PC-3 (cell line): Measurements from ENCODE around the gene IGF1. TPM values are rescaled to one million over a fixed set of nuclear protein-coding genes. Genes with fewer than 3 reads are reported as not detected.

Experiments
- ATAC-seq: fragments of 200-7000 bp; cut with Tn5 transposase; 2 replicates; pipeline ENCODE4 v1.9.1; 2020; ENCODE audit warnings: mild to moderate bottlenecking, moderate library complexity
- BruUV-seq: library from RNA; stranded (reverse); fragments of 400-500 nt; replicated peaks from 2 replicates; lab custom pipeline; 2021; lab: Mats Ljungman, UMichigan
- CTCF ChIA-PET: fragments of 300-600 bp; sonication (Branson Sonifier 250); formaldehyde crosslinking; loops from one replicate; lab custom pipeline; 2022; ENCODE audit warnings: antibody characterized with exemption; lab: Charles Lee
- POLR2A ChIA-PET: fragments of 300-600 bp; sonication (Branson Sonifier 250); formaldehyde crosslinking; loops from one replicate; lab custom pipeline; 2022; ENCODE audit warnings: antibody characterized with exemption; ENCODE audit not compliant: unreplicated experiment; lab: Charles Lee
- DNase-seq: peaks from one replicate; pipeline ENCODE4 v3.0.0-alpha.2; 2015
- H2AFZ ChIP-seq: fragments of 300-600 bp; sonication (generic); 2 replicates; pipeline ENCODE4 v1.6.0; 2016; ENCODE audit warnings: antibody characterized with exemption, low read length
- H3F3A ChIP-seq: fragments of 300-600 bp; sonication (generic); one replicate; pipeline ENCODE4 v1.6.0; 2017; ENCODE audit warnings: antibody characterized with exemption, low read length, control low read depth, mild to moderate bottlenecking; ENCODE audit not compliant: unreplicated experiment
- H3K27ac ChIP-seq: fragments of 300-600 bp; sonication (generic); 2 replicates; pipeline ENCODE4 v1.5.1; 2016; ENCODE audit warnings: mild to moderate bottlenecking, low read length
- H3K27me3 ChIP-seq: fragments of 300-600 bp; sonication (generic); 2 replicates; pipeline ENCODE4 v1.6.1; 2016; ENCODE audit warnings: low read length, mixed read lengths
- H3K36me3 ChIP-seq: fragments of 300-600 bp; sonication (generic); 2 replicates; pipeline ENCODE4 v1.6.1; 2016; ENCODE audit warnings: low read depth, mixed run types, low read length, mixed read lengths
- H3K4me1 ChIP-seq: fragments of 300-600 bp; sonication (generic); 2 replicates; pipeline ENCODE4 v1.5.1; 2016; ENCODE audit warnings: low read length; ENCODE audit not compliant: insufficient read depth
- H3K4me2 ChIP-seq: fragments of 300-600 bp; sonication (generic); 2 replicates; pipeline ENCODE4 v1.6.0; 2016; ENCODE audit warnings: low read length
- H3K4me3 ChIP-seq: fragments of 300-600 bp; sonication (generic); 2 replicates; pipeline ENCODE4 v1.5.1; 2016; ENCODE audit warnings: mild to moderate bottlenecking, low read length, mixed read lengths
- H3K79me2 ChIP-seq: fragments of 300-600 bp; sonication (generic); 2 replicates; pipeline ENCODE4 v1.6.1; 2017; ENCODE audit warnings: low read length, mixed read lengths
- H3K9ac ChIP-seq: fragments of 300-600 bp; sonication (generic); 2 replicates; pipeline ENCODE4 v1.6.0; 2016; ENCODE audit warnings: mild to moderate bottlenecking, low read length
- H3K9me2 ChIP-seq: fragments of 300-600 bp; sonication (generic); replicated peaks from 2 replicates; pipeline ENCODE4 v1.6.1; 2016; ENCODE audit warnings: mixed run types, low read length, mixed read lengths
- H3K9me3 ChIP-seq: fragments of 300-600 bp; sonication (generic); 2 replicates; pipeline ENCODE4 v1.6.1; 2016; ENCODE audit warnings: low read length, mixed read lengths
- H4K20me1 ChIP-seq: fragments of 300-600 bp; sonication (generic); 2 replicates; pipeline ENCODE4 v1.6.1; 2016; ENCODE audit warnings: low read length, mixed read lengths
- CTCF ChIP-seq: fragments of 300-600 bp; sonication (generic); conservative IDR thresholded peaks from 2 replicates; pipeline ENCODE4 v1.5.1; 2017; ENCODE audit warnings: antibody characterized with exemption, low read depth, mild to moderate bottlenecking, low read length
- EZH2 ChIP-seq: fragments of 300-600 bp; sonication (generic); IDR thresholded peaks from one replicate; pipeline ENCODE4 v1.6.1; 2017; ENCODE audit warnings: antibody characterized with exemption, mild to moderate bottlenecking, low read length; ENCODE audit not compliant: unreplicated experiment
- EZH2phosphoT487 ChIP-seq: fragments of 300-600 bp; sonication (generic); IDR thresholded peaks from 2 replicates; pipeline ENCODE4 v1.6.1; 2018; ENCODE audit warnings: mild to moderate bottlenecking, antibody characterized with exemption, low read length, borderline replicate concordance
- intact Hi-C: fragments of 100-400 bp; cut with micrococcal nuclease; formaldehyde crosslinking; loops from 2 replicates; pipeline ENCODE4 v1.9.0; 2023
- total RNA-seq: library from RNA; depleted of rRNA; stranded (reverse); fragments of >200 nt; gene quantifications from 2 replicates; pipeline ENCODE4 v1.2.3, GENCODE V29; 2014

Gene IGF1
- total RNA-seq, 1 experiment from 2014 or later: not detected

GRCh38 chr12:102496591-102496990 lies 16.2 kb upstream of the IGF1 start:
- Histone ChIP-seq H3K27me3 (peaks cover 1% of the 10 kb centered on the region; the same call in 1 of the 2 replicates), H3K79me2 (no peaks in the 10 kb centered on the region), H3K4me2 (no peak overlapping the region), H3K36me3 (no peaks in the 10 kb centered on the region), H4K20me1 (no peaks in the 10 kb centered on the region), H3K9ac (no peak overlapping the region), H3K4me1 (no peaks in the 10 kb centered on the region), H3K9me2 (no peaks in the 10 kb centered on the region), H3K9me3 (no peaks in the 10 kb centered on the region), H3F3A (no peaks in the 10 kb centered on the region), H2AFZ (no peak overlapping the region), H3K4me3 (no peak overlapping the region), H3K27ac (no peak overlapping the region)
- no peak for TF ChIP-seq EZH2phosphoT487
- no peak for TF ChIP-seq CTCF
- no peak for TF ChIP-seq EZH2
- intact Hi-C loops: no loop called here
- DNase-seq: no peak
- no peak for ATAC-seq
- ChIA-PET POLR2A (no interaction called here), CTCF (no interaction called here)
- no TSS peak for BruUV-seq

GRCh38 chr12:102487226-102487625 lies 6.9 kb upstream of the IGF1 start:
- no peak overlapping the region for H3K9ac ChIP-seq
- no peaks in the 10 kb centered on the region for H3K4me1 ChIP-seq
- no peak overlapping the region for H3K27ac ChIP-seq
- no peaks in the 10 kb centered on the region for H4K20me1 ChIP-seq
- no peak overlapping the region for H2AFZ ChIP-seq
- intact Hi-C loops: loop anchor here (10.0 kb wide), 1 partner anchor 712 kb away; no protein-coding TSS in a partner anchor
- TF ChIP-seq EZH2phosphoT487 (no peak), EZH2 (no peak), CTCF (no peak)
- CTCF ChIA-PET: no interaction called here
- no TSS peak for BruUV-seq
- no peak overlapping the region for H3K4me3 ChIP-seq
- DNase-seq (no peak), ATAC-seq (no peak)
- H3F3A ChIP-seq: no peaks in the 10 kb centered on the region
- H3K9me3 ChIP-seq: no peaks in the 10 kb centered on the region
- H3K4me2 ChIP-seq: no peak overlapping the region
- H3K27me3 ChIP-seq: no peaks in the 10 kb centered on the region
- no peaks in the 10 kb centered on the region for H3K9me2 ChIP-seq
- POLR2A ChIA-PET: no interaction called here
- no peaks in the 10 kb centered on the region for H3K79me2 ChIP-seq
- no peaks in the 10 kb centered on the region for H3K36me3 ChIP-seq

- intact Hi-C loops: loop anchor here (10.0 kb wide), 1 partner anchor 711 kb away; no protein-coding TSS in a partner anchor
- no peak for DNase-seq
- no peaks in the 10 kb centered on the region for H3K79me2 ChIP-seq
- H3K27ac ChIP-seq: no peak overlapping the region
- H4K20me1 ChIP-seq: no peaks in the 10 kb centered on the region
- H3K4me1 ChIP-seq: no peaks in the 10 kb centered on the region
- ChIA-PET POLR2A (no interaction called here), CTCF (interaction anchor here (0.6 kb wide), 1 partner anchor 544 kb away, joined by 4 read pairs; no protein-coding TSS in a partner anchor)
- H3K9ac ChIP-seq: no peak overlapping the region
- H3K27me3 ChIP-seq: no peaks in the 10 kb centered on the region
- no peak overlapping the region for H3K4me2 ChIP-seq
- no peak for TF ChIP-seq EZH2phosphoT487
- no peak for TF ChIP-seq EZH2
- no peak for TF ChIP-seq CTCF
- no peaks in the 10 kb centered on the region for H3F3A ChIP-seq
- no peak for ATAC-seq
- H3K9me3 ChIP-seq: no peaks in the 10 kb centered on the region
- BruUV-seq: no TSS peak
- H3K4me3 ChIP-seq: no peak overlapping the region
- H2AFZ ChIP-seq: no peak overlapping the region
- H3K36me3 ChIP-seq: no peaks in the 10 kb centered on the region
- H3K9me2 ChIP-seq: no peaks in the 10 kb centered on the region
Measured at GRCh38 chr12:102486153-102486552, 5.8 kb upstream of the IGF1 start.
